GM18498 (cell line): ENCODE results near the gene GDF15.
A peak's percentile ranks its signal among the peaks of the same experiment; 100 is the strongest.

Source experiments
- ATAC-seq: cut with Tn5 transposase; IDR thresholded peaks from one replicate; pipeline ENCODE4 v1.9.1; 2021; ENCODE audit warnings: mild to moderate bottlenecking, moderate library complexity; ENCODE audit not compliant: unreplicated experiment

Gene GDF15

GRCh38 chr19:18428787-18429674, 43.1 kb downstream of the GDF15 start:
- ATAC-seq: peak; percentile 70

DNA sequence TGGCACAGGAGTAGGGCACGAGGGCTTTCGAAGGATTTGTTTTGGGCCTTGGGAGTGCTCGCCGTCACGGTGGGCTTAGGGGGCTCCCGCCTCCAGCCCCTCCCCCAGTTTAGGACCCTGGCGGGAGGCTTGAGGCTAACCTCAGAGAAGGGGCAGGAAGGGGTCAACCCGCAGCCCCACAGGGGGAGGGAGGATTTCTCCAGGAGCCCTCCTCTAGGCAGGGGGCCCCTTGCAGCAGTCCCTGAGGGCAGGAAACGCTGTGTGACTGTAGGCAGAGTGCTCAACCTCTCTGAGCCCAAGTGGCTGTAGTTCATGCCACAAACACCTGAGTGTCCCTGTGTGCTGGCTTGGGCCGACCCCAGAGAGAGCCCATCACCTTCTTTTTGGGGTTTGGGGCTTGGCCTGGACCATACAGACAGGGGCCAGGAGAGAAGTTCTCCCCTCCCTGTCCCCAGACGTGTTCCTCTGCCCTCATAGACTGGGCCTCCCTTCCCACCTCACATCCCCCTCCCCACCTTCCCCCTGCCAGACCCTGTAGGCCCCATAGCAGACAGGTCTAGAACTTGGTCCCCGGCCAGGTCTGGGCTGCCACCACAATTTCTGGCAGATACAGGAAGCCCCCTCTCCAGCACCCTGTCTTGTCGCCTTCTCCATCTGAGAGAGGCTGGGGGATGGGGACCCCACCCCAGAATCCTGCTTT, 43.9 kb downstream of the GDF15 start:
- ATAC-seq: no peak

DNA sequence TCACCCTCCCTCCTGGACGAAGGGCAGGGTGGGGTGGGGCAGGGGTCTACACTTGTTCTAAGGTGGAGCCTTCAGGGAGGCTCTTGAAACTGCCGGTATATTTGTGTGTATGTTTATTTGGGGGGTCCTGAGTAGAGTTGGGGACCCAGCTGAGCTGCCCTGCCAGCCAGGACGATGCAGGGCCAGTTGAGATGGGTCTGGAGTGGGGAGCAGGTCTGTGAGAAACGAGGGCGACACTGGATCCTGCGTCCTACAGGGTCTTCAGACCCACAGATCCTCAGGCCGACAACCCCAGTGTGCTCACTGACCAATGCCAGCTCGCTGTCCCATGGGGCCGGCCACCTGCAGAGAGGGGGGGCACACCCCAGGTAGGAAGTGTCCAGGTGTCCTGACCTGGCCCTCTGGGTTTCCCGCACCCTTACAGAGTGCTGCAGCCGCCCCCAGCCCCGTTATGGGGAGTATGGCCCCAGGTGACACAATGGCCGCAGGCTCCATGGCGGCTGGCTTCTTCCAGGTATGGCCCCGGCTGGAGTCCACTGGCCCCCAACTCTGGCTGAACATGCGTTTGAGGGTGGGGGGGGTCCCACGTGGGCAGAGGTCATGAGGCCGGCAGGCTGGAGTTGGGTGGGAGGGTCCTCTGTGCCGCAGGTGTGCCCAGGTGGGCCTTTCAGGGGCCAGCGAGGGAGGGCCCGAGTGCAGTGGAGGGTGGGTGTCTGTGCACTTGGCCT, 44.6 kb downstream of the GDF15 start:
- no peak for ATAC-seq

DNA sequence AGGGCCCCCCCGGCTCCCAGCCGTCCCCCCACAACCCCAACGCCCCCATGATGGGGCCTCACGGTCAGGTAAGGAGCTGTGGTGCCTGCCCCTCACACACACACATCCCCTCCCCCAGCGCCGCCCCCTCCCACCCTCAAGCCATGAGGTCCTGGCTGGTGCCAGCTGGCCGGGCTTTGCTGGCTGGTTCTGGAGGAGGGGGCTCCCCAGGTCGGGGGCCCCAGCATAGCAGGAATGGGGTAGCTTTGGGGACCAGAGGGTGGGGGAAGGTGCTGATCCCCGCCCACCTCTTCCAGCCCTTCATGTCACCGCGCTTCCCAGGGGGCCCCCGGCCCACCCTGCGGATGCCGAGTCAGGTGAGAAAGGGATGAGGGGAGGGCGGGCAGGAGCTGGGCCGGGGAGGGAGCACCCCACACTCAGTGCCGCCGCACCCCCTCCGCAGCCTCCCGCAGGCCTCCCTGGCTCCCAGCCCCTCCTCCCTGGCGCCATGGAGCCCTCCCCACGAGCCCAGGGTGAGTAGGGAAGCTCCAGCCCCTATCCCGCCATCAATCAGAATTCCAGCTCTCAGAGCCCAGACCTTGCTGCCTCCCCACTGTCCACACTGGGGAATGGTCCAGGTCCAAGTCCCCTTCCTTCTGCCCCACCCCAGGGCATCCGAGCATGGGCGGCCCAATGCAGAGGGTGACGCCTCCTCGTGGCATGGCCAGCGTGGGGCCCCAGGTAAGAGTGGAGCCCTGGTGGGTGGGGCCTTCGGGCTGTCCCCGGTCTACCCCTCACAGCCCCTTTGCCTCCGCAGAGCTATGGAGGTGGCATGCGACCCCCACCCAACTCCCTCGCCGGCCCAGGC, 45.6 kb downstream of the GDF15 start:
- ATAC-seq: no peak

- ATAC-seq: no peak
Observed at GRCh38 chr19:18432275-18433014, 46.5 kb downstream of the GDF15 start.

DNA sequence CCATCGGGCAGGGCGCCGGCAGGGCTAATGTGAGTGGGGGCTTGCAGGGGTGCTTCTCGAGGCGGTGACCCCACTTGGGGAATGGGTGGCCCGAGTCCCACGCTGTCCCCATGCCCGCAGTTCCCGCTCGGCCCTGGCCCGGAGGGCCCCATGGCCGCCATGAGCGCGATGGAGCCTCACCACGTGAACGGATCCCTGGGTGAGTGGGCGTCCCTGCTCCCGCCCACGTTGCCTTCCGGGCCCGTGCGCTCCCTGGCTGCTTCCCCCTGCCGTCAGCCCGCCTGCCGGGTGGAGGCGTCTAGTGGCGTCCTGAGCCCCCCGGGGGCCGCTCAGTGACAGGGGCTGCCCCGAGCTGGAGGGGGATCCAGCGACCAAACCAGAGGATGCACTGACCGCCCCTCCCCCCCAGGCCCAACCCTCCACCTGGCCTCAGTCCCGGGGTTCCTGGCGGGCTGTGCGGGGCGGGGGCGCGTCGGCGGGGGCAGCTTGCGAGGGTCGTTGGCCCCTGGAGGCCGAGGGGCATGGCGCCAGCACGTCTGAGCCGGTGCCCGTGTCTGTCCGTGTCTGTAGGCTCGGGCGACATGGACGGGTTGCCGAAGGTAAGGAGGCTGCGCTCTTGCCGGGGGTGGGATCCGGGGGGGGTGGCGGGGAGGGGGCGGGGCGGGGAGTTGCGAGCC, 47.2 kb downstream of the GDF15 start:
- ATAC-seq: no peak

- no peak for ATAC-seq
Observed at GRCh38 chr19:18433735-18434398, 47.9 kb downstream of the GDF15 start.

GRCh38 chr19:18434411-18435175, 48.6 kb downstream of the GDF15 start:
- ATAC-seq: no peak

DNA sequence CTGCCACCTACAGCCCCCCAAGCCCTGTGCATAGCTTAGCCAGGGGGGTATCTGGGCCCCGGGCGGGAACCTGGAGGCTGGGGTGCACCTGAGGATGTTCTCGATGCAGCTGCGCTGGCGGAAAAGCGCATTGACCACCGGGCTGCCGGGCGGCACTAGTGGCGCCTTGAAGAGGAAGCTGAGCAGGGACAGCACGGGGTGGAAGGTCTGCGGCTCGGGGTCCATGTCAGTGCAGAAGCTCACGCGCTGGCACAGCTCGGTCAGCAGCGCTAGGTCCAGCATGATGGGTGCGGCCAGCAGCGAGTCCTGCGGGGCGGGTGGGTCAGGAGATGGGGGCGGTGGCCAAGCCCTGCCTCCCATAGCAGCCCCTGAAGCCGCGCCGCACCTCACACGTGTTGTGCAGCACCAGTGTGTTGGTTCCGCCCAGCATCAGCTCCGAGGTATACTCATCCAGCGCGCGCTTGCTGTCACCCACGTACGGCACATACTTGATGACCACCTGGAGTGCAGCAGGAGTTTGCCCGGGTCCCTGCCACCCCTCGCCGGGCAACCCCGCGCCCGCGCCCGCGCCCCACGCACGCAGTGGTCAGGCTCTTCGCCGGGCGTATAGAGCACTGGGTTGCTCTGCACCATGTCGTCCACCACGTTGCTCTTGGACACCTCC, 49.4 kb downstream of the GDF15 start:
- ATAC-seq: no peak

GRCh38 chr19:18435842-18436670, 50.1 kb downstream of the GDF15 start:
- no peak for ATAC-seq

DNA sequence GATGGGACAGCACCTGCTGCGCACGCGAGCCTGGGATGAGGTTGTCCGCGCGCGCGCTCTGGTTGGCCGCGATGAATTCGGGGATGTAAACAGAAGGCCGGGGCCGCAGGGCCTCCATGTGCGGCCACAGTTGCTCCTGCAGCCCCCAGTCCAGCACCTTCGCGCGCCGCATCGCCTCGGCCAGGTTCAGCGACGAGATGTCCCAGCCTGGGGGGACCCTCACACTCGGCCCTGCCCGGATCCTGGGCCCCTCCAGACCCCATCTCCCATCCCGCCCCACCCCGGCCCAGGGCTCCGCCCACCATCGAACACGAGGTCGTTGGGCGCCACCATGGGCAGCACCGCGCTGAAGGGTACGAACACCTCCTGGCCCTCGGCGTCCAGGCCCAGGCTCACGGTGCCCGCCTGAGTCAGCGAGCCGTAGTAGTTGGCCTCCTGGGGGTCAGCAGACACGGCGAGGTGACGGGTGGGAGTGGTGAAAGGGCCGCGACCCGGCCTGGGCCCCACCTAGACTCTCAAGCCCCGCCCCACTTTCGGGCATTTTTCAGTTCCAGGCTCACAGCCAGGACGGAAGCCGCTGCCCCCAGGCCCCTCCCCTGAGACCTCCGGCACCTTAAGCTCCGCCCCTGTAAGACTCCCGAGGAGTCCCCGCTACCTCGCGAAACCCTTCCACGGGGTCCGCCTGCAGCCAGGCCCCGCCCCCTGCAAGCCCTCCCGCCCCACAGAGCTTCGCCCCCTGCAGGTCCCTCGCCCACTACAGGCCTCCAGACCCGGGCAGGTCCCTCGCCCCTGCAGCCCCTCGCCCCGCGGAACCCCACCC, 50.9 kb downstream of the GDF15 start:
- peak; percentile 44 for ATAC-seq

DNA sequence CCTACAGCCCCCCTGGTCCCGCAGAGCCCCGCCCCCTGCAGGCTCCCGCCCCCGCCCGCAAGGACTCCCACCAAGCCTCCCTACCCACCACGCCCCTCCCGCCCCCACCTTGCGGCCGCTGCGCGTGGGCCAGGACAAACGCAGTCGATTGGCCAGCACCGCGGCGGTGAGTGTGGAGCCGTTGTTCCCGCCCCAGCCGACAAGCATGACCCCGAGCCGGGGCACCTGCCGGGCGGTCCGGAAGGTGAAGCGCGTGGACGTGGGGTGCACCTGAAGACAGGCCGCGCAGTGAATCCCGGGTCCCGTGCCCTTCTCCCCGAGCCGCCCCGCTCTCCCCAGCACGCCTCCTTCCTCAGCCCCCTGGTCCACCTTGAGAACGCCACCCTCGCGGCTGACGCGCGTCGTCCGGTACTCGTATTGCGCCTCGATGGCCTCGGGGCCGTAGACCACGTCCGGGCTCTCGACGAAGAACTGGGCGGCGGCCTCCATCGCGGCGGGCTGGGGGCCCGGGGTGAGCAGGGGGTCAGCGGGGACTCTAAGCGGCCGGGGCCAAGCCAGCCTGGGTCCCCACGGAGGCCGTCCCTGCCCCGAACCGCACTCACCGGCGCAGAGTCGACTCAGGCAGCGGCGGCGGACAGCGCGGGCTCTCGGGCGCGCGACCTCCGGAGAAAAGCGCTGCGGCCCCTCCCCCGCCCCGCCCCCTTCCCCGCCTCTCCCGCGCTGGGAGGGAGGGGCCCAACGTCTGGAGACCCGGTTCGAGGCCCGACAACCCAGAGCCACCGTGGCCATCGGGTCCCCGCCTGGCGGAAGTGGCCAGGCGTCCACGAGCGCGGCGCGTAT, 51.8 kb downstream of the GDF15 start, which contains the start of gene ISYNA1:
TSS of gene ISYNA1 (minus strand) at position 643 of the 840 bp plus-strand sequence. CDS start at position 489, 154 bp downstream.
- ATAC-seq: no peak

- ATAC-seq: no peak
Observed at GRCh38 chr19:18438331-18439024, 52.5 kb downstream of the GDF15 start.
